ENCODE results near the gene PPP2R3A.
A peak's percentile ranks its signal among the peaks of the same experiment; 100 is the strongest.
"Not testable (repeated sequence)": the region's sequence is repeated elsewhere in the genome, so short reads cannot be mapped to it uniquely, and the experiment has no call there.

The PPP2R3A gene

GRCh38 chr3:136110481-136110880 is 145.0 kb downstream of the PPP2R3A start:
- DNase-seq, result no peak

DNA sequence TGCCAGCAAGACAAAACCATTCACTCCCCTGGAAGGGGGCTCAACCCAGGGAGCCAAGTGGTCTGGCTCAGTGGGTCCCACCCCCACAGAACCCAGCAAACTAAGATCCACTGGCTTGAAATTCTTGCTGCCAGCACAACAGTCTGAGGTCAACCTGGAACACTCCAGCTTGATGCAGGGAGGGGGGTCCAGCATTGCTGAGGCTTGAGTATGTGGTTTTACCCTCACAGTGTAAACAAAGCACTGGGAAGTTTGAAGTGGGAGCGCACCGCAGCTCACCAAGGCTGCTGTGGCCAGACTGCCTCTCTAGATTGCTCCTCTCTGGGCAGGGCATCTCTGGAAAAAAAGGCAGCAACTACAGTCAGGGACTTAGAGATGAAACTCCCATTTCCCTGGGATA is 148.9 kb downstream of the PPP2R3A start:
- peak; percentile 35 for DNase-seq

DNA sequence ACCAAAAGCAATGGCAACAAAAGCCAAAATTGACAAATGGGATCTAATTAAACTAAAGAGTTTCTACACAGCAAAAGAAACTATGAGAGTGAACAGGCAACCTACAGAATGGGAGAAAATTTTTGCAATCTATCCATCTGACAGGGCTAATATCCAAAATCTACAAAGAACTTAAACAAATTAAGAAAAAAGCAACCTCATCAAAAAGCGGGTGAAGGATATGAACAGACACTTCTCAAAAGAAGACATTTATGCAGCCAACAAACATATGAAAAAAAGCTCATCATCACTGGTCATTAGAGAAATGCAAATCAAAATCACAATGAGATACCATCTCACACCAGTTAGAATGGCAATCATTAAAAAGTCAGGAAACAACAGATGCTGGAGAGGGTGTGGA is 153.8 kb downstream of the PPP2R3A start:
- DNase-seq, result not testable (repeated sequence)

DNA sequence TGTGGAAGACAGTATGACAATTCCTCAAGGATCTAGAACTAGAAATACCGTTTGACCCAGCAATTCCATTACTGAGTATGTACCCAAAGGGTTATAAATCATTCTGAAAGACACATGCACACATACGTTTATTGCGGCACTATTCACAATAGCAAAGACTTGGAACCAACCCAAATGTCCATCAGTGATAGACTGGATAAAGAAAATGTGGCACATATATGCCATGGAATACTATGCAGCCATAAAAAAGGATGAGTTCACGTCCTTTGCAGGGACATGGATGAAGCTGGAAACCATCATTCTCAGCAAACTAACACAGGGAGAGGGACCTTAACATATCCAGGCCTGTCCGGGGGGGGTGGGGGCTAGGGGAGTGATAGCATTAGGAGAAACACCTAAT is 154.3 kb downstream of the PPP2R3A start:
- DNase-seq, result not testable (repeated sequence)

DNA sequence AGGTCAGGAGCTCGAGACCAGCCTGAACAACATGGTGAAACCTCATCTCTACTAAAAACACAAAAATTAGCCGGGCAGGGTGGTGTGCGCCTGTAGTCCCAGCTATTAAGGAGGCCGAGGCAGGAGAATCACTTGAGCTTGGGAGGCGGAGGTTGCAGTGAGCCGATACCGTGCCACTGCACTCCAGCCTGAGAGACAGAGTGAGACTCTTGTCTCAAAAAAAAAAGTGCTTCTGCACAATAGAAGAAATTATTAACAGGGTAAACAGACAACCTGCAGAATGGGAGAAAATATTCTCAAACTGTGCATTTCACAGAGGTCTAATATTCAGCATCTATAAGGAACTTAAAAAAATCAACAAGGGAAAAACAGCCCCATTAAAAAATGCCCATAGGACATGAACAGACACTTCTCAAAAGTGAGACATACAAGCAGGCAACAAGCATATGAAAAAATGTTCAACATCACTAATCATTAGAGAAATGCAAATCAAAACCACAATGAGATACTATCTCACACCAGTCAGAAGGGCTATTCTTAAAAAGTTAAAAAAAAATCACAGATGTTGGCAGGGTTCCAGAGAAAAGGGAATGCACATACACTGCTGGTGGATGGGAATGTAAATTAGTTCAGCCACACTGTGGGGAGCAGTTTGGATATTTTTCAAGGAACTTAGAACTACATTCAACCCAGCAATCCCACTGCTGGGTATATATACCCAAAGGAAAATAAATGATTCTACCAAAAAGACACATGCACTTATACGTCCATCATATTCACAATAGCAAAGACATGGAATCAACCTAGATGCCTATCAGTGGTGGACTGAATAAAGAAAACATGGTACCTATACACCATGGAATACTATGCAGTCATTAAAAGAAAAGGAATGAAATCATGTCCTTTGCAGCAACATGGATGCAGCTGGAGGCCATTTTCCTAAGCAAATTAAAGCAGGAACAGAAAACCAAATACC is 155.1 kb downstream of the PPP2R3A start:
- no peak for DNase-seq

GRCh38 chr3:136122006-136122405 is 156.5 kb downstream of the PPP2R3A start:
- DNase-seq, result no peak

GRCh38 chr3:136131647-136132046 is 166.1 kb downstream of the PPP2R3A start:
- DNase-seq, result not testable (repeated sequence)

DNA sequence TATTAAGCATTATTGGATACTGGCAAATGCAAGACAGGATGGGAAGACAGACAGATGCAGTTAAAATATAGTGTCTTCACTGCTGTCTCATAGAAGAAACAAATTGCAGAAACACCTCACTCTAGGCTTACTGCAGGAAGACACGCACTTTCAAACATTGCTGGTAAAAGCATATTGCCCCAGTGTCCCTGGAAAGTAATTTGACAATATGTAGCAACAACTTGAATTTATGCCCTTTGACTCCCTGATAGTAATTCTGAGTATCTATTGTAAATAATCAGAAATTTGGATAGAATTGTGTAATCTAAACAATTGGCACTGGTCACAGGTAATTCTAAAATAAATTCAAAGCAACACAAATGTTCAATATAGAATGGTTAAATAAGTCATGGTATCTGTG is 168.6 kb downstream of the PPP2R3A start:
- DNase-seq, result no peak

- no peak for DNase-seq
Measured at GRCh38 chr3:136135039-136135802, 169.7 kb downstream of the PPP2R3A start.

GRCh38 chr3:136136454-136136853 is 170.9 kb downstream of the PPP2R3A start:
- no peak for DNase-seq

DNA sequence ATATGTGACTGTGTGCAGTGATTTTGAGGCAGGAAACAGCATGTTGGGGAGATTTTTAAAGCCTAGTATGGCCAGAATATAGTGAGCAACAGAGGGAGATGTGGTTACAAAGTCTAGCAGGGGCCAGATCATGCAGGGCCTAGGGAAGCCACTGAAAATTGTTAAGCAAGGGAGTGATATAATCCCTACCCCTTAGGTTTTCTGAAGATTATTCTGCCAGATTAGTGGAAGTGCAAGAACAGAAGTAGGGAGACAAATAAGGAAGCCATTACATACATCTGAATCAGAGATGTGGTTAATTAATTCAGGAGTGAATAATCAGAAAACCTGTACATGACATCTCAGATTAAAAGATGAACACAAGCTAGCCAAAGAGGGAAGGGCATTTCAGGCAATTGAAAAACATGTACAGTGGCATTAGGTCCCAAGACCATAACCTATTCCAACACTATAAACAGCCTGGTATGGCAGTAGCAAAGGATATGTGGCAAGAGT is 175.8 kb downstream of the PPP2R3A start:
- DNase-seq, result no peak

GRCh38 chr3:136141891-136142290 is 176.4 kb downstream of the PPP2R3A start:
- DNase-seq, result no peak

DNA sequence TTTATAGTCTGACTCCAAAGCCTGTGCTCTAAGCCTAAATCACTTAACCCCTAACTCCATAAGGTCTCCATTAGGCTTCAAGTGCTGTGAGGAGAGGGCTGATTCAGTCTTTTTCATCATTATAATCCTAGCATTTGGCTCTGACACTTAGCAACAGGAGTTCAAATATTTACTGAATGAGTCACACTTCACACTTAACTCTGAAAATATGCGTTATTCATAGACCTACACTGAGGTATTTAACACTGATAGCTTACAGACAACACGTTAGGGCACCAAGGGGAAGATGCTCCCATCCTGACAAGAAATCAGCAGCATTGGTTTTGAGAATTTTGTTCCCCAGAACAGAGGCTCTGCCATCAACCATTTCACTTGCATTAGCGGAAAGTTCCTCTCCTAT is 177.1 kb downstream of the PPP2R3A start:
- DNase-seq, result no peak

GRCh38 chr3:136144397-136144796 is 178.9 kb downstream of the PPP2R3A start:
- not testable (repeated sequence) for DNase-seq

DNA sequence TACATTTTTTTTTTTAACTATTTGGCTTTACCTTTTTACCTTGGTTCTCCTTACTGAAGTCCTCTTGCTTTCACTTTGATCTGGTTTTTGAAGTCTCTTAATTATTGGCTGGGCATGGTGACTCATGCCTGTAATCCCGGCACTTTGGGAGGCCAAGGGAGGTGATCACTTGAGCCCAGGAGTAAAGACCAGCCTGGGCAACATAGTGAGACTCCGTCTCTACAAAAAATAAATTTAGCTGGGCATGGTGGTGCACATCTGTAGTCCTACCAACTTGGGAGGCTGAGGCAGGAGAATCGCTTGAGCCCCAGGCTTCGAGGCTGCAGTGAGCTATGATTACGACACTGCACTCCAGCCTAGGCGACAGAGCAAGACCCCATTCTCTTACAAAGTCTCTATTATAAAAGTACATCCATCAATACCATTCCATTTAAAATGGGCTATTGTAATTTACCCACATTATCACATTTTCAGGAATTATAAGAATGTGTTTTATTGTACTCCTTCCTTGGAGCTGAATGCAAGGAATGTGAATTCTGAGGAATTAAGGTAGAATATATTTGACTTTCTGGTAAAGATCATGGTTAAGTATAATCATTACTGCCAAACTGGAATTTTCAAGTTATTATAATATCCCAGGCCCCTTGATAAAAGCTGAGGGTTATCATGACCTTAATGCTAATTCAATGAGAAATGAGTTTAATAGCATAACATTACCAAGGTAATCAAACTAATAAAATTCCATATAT is 181.6 kb downstream of the PPP2R3A start:
- no peak for DNase-seq

DNA sequence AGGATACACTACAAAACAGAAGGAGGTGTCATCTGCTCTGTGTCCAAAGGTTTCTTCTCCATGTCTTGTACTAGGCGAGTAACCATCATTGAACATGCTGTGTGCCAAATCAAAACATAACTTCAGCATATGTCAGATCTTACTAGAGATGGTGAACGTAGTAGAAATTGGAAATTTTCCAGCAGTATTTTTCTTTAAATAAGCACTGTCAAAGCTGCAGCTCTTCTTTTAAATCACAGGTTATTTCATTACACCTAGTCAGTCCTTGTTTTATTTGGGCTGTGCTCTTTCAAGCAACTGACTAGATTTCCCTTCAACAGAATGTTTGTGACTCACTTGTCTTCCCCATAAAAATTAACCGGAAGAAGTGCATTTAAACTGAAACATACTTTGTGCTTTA is 184.1 kb downstream of the PPP2R3A start:
- no peak for DNase-seq

DNA sequence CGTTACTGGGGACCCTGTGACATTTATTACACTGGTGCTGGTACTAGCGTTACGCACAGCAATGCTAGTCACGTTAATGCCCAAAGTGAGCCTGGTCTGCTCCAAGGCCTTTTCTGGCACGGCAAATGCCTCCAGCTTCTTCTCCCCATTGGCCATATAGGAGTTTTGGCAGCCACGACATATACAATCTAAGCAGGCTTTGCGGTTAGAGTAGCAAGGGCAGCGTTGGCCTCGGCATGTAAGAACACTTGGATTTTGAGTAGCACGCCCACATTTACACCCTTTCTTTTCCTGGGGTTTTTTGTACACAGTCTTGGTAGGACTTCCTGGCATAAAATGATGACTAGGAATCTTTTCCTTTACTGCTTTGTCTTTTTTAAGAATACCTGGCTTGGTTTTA is 185.7 kb downstream of the PPP2R3A start:
- DNase-seq, result no peak

DNA sequence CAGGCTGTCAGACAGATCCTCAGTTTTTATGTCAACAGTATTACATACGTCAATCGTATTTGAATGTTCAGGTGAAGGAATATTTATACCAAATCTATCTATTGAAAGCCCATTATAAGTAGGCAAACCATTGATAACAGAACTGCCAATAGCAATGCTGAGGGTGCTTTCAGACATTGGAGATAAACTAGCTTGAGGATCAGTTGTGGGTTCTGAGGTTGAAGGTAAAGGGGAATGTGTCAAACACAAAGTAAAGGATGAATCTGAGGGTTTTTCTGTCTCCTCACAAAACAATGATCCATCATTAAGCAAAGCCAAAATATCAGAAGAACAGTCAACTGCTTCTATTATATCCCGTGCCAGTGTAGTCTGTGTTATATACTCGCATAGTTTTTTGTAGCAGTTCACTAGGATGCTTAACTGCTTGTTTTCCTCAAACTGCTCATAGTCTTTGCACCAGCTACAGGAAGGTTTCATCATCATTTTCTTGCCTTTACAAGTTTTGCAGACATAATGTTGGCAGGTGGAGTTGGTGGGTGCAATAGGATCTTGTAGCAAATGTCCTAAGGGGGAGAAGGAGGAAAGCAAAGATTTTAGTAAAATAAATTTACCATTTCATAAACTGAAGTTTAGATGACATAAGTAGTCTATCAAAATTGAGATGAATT is 186.8 kb downstream of the PPP2R3A start:
- DNase-seq, result no peak

DNA sequence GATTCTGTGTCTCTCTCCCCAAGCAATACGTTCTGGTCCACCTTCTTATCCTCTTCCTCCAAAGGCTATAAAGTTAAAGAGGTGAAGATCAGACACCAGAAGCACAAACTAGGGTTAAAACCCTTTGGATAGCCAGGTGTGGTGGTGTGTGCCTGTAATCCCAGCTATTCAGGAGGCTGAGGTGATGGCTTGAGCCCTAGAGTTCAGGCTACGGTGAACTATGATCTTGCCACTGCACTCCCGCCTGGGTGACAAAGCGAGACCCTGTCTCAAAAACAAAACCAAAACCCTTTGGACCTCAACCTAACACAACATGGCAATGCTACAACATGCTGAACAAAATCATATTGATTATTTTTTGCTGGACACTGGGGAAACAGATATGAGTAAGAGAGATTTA is 187.4 kb downstream of the PPP2R3A start:
- no peak for DNase-seq

DNA sequence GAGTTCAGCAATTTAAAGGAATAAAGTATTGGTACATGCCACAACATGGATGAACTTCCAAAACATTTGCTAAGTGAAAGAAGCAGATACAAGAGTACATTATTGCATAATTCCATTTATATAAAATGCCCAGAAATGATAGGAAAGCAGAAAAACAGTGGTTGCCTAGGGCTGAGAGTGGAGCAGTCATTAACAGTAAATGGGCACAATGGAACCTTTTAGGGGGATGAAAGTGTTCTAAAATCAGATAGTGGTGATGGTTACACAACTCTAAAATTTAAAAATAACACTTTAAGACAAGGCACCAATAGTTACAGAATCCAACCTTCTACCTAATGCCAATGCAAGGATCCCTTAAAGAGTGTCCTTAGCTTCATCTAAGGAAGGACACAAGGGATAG is 196.0 kb downstream of the PPP2R3A start:
- DNase-seq, result no peak

DNA sequence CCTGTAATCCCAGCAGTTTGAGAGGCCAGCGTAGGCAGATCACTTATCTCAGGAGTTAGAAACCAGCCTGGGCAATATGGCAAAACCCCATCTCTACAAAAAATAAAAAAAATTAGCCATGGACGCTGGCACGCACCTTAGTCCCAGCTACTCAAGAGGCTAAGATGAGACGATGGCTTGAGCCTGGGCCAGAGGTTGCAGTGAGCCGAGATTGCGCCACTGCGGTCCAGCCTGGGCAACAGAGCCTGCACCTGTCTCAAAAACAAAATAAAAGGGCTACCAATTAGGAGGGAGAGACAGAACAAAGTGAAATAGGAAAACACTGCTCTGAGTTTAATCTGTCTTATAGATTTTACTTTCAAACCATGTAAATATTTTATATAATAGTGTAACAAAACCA is 196.8 kb downstream of the PPP2R3A start:
- DNase-seq, result no peak

DNA sequence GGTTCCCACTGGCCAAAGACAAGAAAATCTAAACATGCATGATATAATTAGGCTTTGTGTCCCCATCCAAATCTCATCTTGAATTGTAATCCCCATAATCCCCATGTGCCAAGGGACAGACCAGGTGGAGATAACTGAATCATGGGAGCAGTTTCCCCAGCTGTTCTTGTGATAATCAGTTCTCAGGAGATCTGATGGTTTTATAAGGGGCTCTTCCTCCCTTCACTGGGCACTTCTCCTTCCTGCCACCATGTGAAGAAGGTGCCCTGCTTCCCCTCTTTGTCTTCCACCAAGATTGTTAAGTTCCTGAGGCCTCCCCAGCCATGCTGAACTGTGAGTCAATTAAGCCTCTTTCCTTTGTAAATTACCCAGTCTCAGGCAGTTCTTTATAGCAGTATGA is 198.1 kb downstream of the PPP2R3A start:
- not testable (repeated sequence) for DNase-seq

Measured in NCI-H510A (cell line).